ENCODE results near the gene EFNA5.

EFNA5 gene

GRCh38 chr5:107670932-107671741 lies at the start of gene EFNA5:
EFNA5 (minus strand) TSS chr5:107670937.
- peak; percentile 59 for DNase-seq (ENCODE audit: low spot score)

GRCh38 chr5:107719034-107719606 lies 48.4 kb upstream of the EFNA5 start:
- DNase-seq (ENCODE audit: low spot score): no peak

- no peak for DNase-seq (ENCODE audit: low spot score)
These were observed 47.1 kb upstream of the EFNA5 start for GRCh38 chr5:107717816-107718215.

GRCh38 chr5:107713228-107713627 lies 42.5 kb upstream of the EFNA5 start:
- no peak for DNase-seq (ENCODE audit: low spot score)

- no peak for DNase-seq (ENCODE audit: low spot score)
These were observed 41.7 kb upstream of the EFNA5 start for GRCh38 chr5:107712359-107712870.

- DNase-seq (ENCODE audit: low spot score): peak; percentile 23
These were observed 34.8 kb upstream of the EFNA5 start for GRCh38 chr5:107705402-107706014.

- no peak for DNase-seq (ENCODE audit: low spot score)
These were observed 34.1 kb upstream of the EFNA5 start for GRCh38 chr5:107704681-107705401.

- DNase-seq (ENCODE audit: low spot score): peak; percentile 24
These were observed 29.7 kb upstream of the EFNA5 start for GRCh38 chr5:107700481-107700880.

- no peak for DNase-seq (ENCODE audit: low spot score)
These were observed 28.7 kb upstream of the EFNA5 start for GRCh38 chr5:107699425-107699824.

- DNase-seq (ENCODE audit: low spot score): peak; percentile 48
These were observed 27.5 kb upstream of the EFNA5 start for GRCh38 chr5:107698286-107698685.

- DNase-seq (ENCODE audit: low spot score): no peak
These were observed 25.8 kb upstream of the EFNA5 start for GRCh38 chr5:107696498-107696897.

GRCh38 chr5:107696080-107696479 lies 25.3 kb upstream of the EFNA5 start:
- no peak for DNase-seq (ENCODE audit: low spot score)

GRCh38 chr5:107687937-107688336 lies 17.2 kb upstream of the EFNA5 start:
- DNase-seq (ENCODE audit: low spot score): no peak

- DNase-seq (ENCODE audit: low spot score): no peak
These were observed 16.7 kb upstream of the EFNA5 start for GRCh38 chr5:107687404-107687803.

- no peak for DNase-seq (ENCODE audit: low spot score)
These were observed 11.8 kb upstream of the EFNA5 start for GRCh38 chr5:107682533-107682932.

GRCh38 chr5:107680799-107681198 lies 10.1 kb upstream of the EFNA5 start:
- no peak for DNase-seq (ENCODE audit: low spot score)

GRCh38 chr5:107680099-107680498 lies 9.4 kb upstream of the EFNA5 start:
- no peak for DNase-seq (ENCODE audit: low spot score)

- DNase-seq (ENCODE audit: low spot score): no peak
These were observed 6.0 kb upstream of the EFNA5 start for GRCh38 chr5:107676702-107677101.

GRCh38 chr5:107675201-107675600 lies 4.5 kb upstream of the EFNA5 start:
- no peak for DNase-seq (ENCODE audit: low spot score)

GRCh38 chr5:107674655-107675054 lies 3.9 kb upstream of the EFNA5 start:
- no peak for DNase-seq (ENCODE audit: low spot score)

- peak; percentile 92 for DNase-seq (ENCODE audit: low spot score)
These were observed 2.8 kb upstream of the EFNA5 start for GRCh38 chr5:107673368-107674136.

GRCh38 chr5:107673039-107673367 lies 2.3 kb upstream of the EFNA5 start:
- no peak for DNase-seq (ENCODE audit: low spot score)
